ENCODE measurements around the gene NAPG.
"Not testable (repeated sequence)": the region's sequence is repeated elsewhere in the genome, so short reads cannot be mapped to it uniquely, and the experiment has no call there.

The NAPG gene

DNA sequence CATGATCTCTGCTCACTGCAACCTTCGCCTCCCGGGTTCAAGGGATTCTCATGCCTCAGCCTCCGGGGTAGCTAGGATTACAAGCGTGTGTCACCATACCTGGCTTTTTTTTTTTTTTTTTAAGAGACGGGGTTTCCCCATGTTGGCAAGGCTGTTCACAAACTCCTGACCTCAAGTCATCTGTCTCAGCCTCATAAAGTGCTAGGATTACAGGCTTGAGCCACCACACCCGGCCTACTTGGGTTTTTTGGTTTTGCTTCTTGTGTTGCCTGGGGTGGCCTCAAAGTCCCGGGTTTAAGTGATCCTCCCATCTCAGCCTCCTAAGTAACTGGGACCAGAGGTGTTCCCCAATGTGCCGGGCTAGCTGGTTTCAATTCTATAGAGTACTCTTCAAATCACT, 64.6 kb downstream of the NAPG start:
- Histone ChIP-seq H3K27me3 (ENCODE audit: low read depth, low read length) (no peaks in the 10 kb centered on the region), H3K4me2 (ENCODE audit: low read length) (no peak overlapping the region), H3K4me1 (ENCODE audit: low read length) (no peaks in the 10 kb centered on the region), H3K9ac (ENCODE audit: low read length) (no peak overlapping the region), H3K79me2 (ENCODE audit: low read length) (no peaks in the 10 kb centered on the region), H4K20me1 (ENCODE audit: insufficient read depth, low read length) (no peaks in the 10 kb centered on the region), H2AFZ (ENCODE audit: low read depth, low read length) (no peak overlapping the region), H3K4me3 (ENCODE audit: low read length) (no peak overlapping the region), H3K36me3 (replicated peaks; ENCODE audit: low read depth, low read length) (no peaks in the 10 kb centered on the region), H3K9me3 (ENCODE audit: insufficient read depth, low read length) (no peaks in the 10 kb centered on the region), H3K27ac (ENCODE audit: low read length) (no peak overlapping the region)
- TF ChIP-seq, protein P1, sequence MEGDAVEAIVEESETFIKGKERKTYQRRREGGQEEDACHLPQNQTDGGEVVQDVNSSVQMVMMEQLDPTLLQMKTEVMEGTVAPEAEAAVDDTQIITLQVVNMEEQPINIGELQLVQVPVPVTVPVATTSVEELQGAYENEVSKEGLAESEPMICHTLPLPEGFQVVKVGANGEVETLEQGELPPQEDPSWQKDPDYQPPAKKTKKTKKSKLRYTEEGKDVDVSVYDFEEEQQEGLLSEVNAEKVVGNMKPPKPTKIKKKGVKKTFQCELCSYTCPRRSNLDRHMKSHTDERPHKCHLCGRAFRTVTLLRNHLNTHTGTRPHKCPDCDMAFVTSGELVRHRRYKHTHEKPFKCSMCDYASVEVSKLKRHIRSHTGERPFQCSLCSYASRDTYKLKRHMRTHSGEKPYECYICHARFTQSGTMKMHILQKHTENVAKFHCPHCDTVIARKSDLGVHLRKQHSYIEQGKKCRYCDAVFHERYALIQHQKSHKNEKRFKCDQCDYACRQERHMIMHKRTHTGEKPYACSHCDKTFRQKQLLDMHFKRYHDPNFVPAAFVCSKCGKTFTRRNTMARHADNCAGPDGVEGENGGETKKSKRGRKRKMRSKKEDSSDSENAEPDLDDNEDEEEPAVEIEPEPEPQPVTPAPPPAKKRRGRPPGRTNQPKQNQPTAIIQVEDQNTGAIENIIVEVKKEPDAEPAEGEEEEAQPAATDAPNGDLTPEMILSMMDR (IDR thresholded peaks at IDR 0.05; ENCODE audit: low read depth, low read length): no peak
- TF ChIP-seq EZH2phosphoT487 (IDR thresholded peaks at IDR 0.05; ENCODE audit: low read depth): no peak

DNA sequence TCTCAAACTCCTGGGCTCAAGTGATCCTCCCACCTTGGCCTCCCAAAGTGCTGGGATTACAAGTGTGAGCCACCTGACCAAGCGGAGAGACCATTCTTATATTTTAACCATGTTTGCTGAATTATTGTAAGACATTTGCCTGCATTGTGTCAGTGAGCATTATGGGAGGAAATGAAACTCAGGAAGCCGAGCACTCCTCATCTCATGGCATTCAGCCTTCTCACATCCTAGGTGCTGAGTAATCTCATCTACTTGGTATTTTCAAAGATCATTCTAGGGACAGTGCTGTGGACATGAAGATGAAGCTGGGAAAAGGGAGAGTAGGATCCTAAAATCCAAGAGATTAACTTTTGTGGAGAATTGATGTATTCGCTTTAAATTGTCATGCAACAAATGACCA, 66.1 kb downstream of the NAPG start:
- Histone ChIP-seq H3K4me3 (ENCODE audit: low read length) (no peak overlapping the region), H3K79me2 (ENCODE audit: low read length) (no peaks in the 10 kb centered on the region), H3K9me3 (ENCODE audit: insufficient read depth, low read length) (no peaks in the 10 kb centered on the region), H3K27me3 (ENCODE audit: low read depth, low read length) (no peaks in the 10 kb centered on the region), H4K20me1 (ENCODE audit: insufficient read depth, low read length) (no peaks in the 10 kb centered on the region), H3K4me1 (ENCODE audit: low read length) (no peaks in the 10 kb centered on the region), H2AFZ (ENCODE audit: low read depth, low read length) (no peak overlapping the region), H3K36me3 (replicated peaks; ENCODE audit: low read depth, low read length) (no peaks in the 10 kb centered on the region), H3K9ac (ENCODE audit: low read length) (no peak overlapping the region), H3K27ac (ENCODE audit: low read length) (no peak overlapping the region), H3K4me2 (ENCODE audit: low read length) (no peak overlapping the region)
- TF ChIP-seq, protein P1 (IDR thresholded peaks at IDR 0.05; ENCODE audit: low read depth, low read length): no peak
- no peak for TF ChIP-seq EZH2phosphoT487 (IDR thresholded peaks at IDR 0.05; ENCODE audit: low read depth)

DNA sequence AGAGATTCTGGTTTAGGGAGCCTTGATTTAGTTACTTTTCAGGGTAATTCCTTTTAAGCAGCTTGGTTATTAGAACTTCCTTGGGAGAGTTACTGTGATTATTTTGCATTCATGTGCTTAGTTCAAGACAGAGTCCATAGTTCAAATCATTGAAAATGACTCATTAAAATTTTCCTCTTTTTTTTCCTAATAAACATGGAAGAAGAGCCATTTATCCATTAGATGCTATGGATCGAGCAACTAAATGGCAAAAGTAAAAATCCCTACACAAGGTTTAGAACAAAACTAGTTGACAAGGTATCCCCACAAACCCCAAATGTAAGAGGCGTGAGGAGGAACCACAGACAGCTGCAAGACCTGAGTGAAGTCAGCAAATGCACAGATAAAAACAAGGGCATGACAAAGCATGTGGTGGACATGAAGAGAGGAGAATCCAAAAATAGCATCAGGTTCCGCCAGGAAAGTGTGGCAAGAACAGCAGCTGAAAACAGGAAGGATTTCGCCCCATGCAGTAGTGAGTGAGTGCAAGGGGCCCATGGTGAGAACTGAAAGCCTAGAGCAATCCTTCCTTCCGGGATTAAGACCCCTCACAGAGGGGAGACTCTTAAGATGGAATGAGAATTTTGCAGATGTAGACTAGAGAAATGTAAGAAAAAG, 67.7 kb downstream of the NAPG start:
- H3K9ac ChIP-seq (ENCODE audit: low read length); H3K9me3 ChIP-seq (ENCODE audit: insufficient read depth, low read length); H3K27me3 ChIP-seq (ENCODE audit: low read depth, low read length); H3K79me2 ChIP-seq (ENCODE audit: low read length); H3K4me1 ChIP-seq (ENCODE audit: low read length); H3K4me2 ChIP-seq (ENCODE audit: low read length); H2AFZ ChIP-seq (ENCODE audit: low read depth, low read length); H4K20me1 ChIP-seq (ENCODE audit: insufficient read depth, low read length); H3K4me3 ChIP-seq (ENCODE audit: low read length); H3K27ac ChIP-seq (ENCODE audit: low read length); H3K36me3 ChIP-seq (replicated peaks; ENCODE audit: low read depth, low read length): not testable (repeated sequence)

DNA sequence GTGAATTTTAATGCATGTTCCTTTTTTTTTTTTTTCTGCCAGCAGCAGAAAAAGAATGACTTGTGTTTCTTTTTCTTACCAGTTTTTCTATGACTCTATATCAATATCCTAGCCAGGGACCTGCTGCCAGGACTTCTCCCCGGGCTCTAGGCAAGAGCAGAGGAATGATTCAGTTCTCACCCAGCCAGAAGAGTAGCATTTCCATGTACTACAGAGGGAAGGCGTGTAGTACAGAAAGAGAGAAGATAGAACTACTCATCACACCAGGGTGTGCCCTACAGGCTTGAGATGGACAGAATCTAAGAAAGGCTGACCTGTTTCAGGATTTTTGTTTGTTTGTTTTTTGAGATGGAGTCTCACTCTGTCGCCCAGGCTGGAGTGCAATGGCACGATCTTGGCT, 70.1 kb downstream of the NAPG start:
- not testable (repeated sequence) for H3K4me3 ChIP-seq (ENCODE audit: low read length); H3K9ac ChIP-seq (ENCODE audit: low read length); H2AFZ ChIP-seq (ENCODE audit: low read depth, low read length)

DNA sequence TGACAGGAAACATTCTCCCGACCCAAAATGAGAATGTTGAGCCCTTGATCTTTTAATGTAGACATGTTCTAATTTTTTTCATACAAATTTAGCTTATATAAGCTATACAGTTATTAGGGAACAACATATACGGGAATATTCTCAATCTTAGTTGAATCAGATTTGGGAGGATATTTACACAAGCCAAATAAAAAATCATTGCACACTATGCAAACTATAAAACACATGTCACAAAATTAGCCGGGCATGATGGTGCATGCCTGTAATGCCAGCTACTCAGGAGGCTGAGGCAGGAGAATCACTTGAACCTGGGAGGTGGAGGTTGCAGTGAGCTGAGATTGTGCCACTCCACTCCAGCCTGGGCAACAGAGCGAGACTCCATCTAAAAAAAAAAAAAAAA, 71.9 kb downstream of the NAPG start:
- not testable (repeated sequence) for H3K4me1 ChIP-seq (ENCODE audit: low read length); H3K4me3 ChIP-seq (ENCODE audit: low read length); H3K9ac ChIP-seq (ENCODE audit: low read length); H3K9me3 ChIP-seq (ENCODE audit: insufficient read depth, low read length); H3K36me3 ChIP-seq (replicated peaks; ENCODE audit: low read depth, low read length); H4K20me1 ChIP-seq (ENCODE audit: insufficient read depth, low read length); H3K27me3 ChIP-seq (ENCODE audit: low read depth, low read length); H3K27ac ChIP-seq (ENCODE audit: low read length); H2AFZ ChIP-seq (ENCODE audit: low read depth, low read length); H3K79me2 ChIP-seq (ENCODE audit: low read length); H3K4me2 ChIP-seq (ENCODE audit: low read length)

More for the DNA sequence above, 70.1 kb downstream of the NAPG start:
- H3K4me1 ChIP-seq (ENCODE audit: low read length); H3K36me3 ChIP-seq (replicated peaks; ENCODE audit: low read depth, low read length); H3K4me2 ChIP-seq (ENCODE audit: low read length); H3K27ac ChIP-seq (ENCODE audit: low read length); H3K9me3 ChIP-seq (ENCODE audit: insufficient read depth, low read length); H3K79me2 ChIP-seq (ENCODE audit: low read length); H4K20me1 ChIP-seq (ENCODE audit: insufficient read depth, low read length); H3K27me3 ChIP-seq (ENCODE audit: low read depth, low read length): not testable (repeated sequence)

DNA sequence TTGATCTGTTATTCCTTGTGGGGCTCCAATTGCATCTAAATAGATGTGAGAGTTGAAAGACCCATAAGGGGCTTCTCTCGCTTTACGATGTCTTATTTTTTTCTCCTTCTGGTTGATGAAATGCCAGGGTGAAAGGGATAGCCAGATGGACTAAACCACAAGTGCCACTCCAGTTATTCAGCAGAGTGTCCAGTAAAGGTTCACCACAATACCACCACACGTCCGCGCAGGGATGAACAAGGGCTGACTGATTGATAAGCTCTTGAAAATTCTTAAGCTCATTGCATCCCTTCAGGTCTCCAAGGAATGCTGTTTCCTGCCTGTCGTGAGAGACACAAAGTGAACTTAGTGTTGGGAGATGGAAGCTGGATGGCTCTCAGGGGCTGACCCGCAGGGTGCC, 74.9 kb downstream of the NAPG start:
- H3K4me3 ChIP-seq (ENCODE audit: low read length); H3K79me2 ChIP-seq (ENCODE audit: low read length); H3K4me2 ChIP-seq (ENCODE audit: low read length); H2AFZ ChIP-seq (ENCODE audit: low read depth, low read length); H3K9ac ChIP-seq (ENCODE audit: low read length); H3K36me3 ChIP-seq (replicated peaks; ENCODE audit: low read depth, low read length); H3K27ac ChIP-seq (ENCODE audit: low read length); H4K20me1 ChIP-seq (ENCODE audit: insufficient read depth, low read length); H3K27me3 ChIP-seq (ENCODE audit: low read depth, low read length); H3K9me3 ChIP-seq (ENCODE audit: insufficient read depth, low read length); H3K4me1 ChIP-seq (ENCODE audit: low read length): not testable (repeated sequence)
